SK-N-SH (cell line): Measurements from ENCODE around the gene GALK1. TPM values are rescaled to one million over a fixed set of nuclear protein-coding genes. Genes with fewer than 3 reads are reported as not detected.

ENCODE experiments used
- CTCF ChIA-PET: fragments of 300-600, 350-600 bp; formaldehyde crosslinking; extraction: SDS; loops from one replicate; lab custom pipeline; 2021; lab: Yijun Ruan, JAX
- POLR2A ChIA-PET: fragments of 350-600 bp; sonication (Branson Sonifier 250); formaldehyde crosslinking; extraction: SDS; loops from one replicate; lab custom pipeline; 2020; ENCODE audit warnings: antibody characterized with exemption, inconsistent platforms; lab: Yijun Ruan, JAX
- DNase-seq: peaks from one replicate; pipeline ENCODE4 v3.0.0; 2012
- H2AFZ ChIP-seq: fragments of 200-600 bp; sonication (generic); 2 replicates; pipeline ENCODE4 v1.8.1; 2016; ENCODE audit warnings: antibody characterized with exemption, mild to moderate bottlenecking, low read depth
- H3F3A ChIP-seq: fragments of 200-600 bp; sonication (generic); replicated peaks from 2 replicates; pipeline ENCODE3; 2016; ENCODE audit warnings: antibody characterized with exemption, mild to moderate bottlenecking; ENCODE audit not compliant: insufficient read depth
- H3K27ac ChIP-seq, 2 experiments: fragments of 200-500 bp in 1 of 2; fragments of 200-600 bp in 1 of 2; sonication (Bioruptor generic) in 1 of 2; sonication (generic), shearing (Covaris generic) in 1 of 2; 2 replicates each; pipeline versions ENCODE4 v1.5.1 to v1.6.1; 2014 to 2016; ENCODE audit warnings: low read depth in 2 of 2, inconsistent platforms in 1 of 2, low read length in 1 of 2, mild to moderate bottlenecking in 1 of 2, mixed read lengths in 1 of 2
- H3K27me3 ChIP-seq: fragments of 200-600 bp; sonication (generic), shearing (Covaris generic); 2 replicates; pipeline ENCODE4 v1.6.1; 2016; ENCODE audit warnings: mixed run types; ENCODE audit not compliant: insufficient read depth
- H3K36me3 ChIP-seq, 2 experiments: fragments of 200-500 bp in 1 of 2; fragments of 200-600 bp in 1 of 2; sonication (Bioruptor generic) in 1 of 2; sonication (generic) in 1 of 2; replicated peaks in 1 of 2; 2 replicates each; pipeline versions ENCODE3 to v1.5.1; 2014 to 2016; ENCODE audit warnings: low read length in 1 of 2, mild to moderate bottlenecking in 1 of 2; ENCODE audit not compliant: insufficient read depth in 2 of 2, control insufficient read depth in 1 of 2
- H3K4me1 ChIP-seq, 2 experiments: fragments of 200-500 bp in 1 of 2; fragments of 200-600 bp in 1 of 2; sonication (Bioruptor generic) in 1 of 2; sonication (generic), shearing (Covaris generic) in 1 of 2; 2 replicates each; pipeline versions ENCODE4 v1.5.1 to v1.6.1; 2014 to 2016; ENCODE audit warnings: low read depth in 1 of 2, low read length in 1 of 2, mixed run types in 1 of 2; ENCODE audit not compliant: insufficient read depth in 2 of 2, control insufficient read depth in 1 of 2
- H3K4me2 ChIP-seq: fragments of 200-600 bp; sonication (generic), shearing (Covaris generic); 2 replicates; pipeline ENCODE4 v1.6.1; 2017; ENCODE audit warnings: mixed run types
- H3K4me3 ChIP-seq, 2 experiments: fragments of 200-500 bp in 1 of 2; fragments of 200-600 bp in 1 of 2; sonication (Bioruptor generic) in 1 of 2; sonication (generic), shearing (Covaris generic) in 1 of 2; 2 replicates each; pipeline versions ENCODE4 v1.5.1 to v1.8.1; 2014 to 2016; ENCODE audit warnings: low read depth in 2 of 2, inconsistent platforms in 1 of 2, low read length in 1 of 2, mild to moderate bottlenecking in 1 of 2, mixed read lengths in 1 of 2, moderate library complexity in 1 of 2
- H3K79me2 ChIP-seq: fragments of 200-600 bp; sonication (generic); 2 replicates; pipeline ENCODE4 v1.8.1; 2017; ENCODE audit warnings: mild to moderate bottlenecking; ENCODE audit not compliant: insufficient read depth
- H3K9ac ChIP-seq: fragments of 200-600 bp; sonication (generic); 2 replicates; pipeline ENCODE4 v1.6.1; 2017; ENCODE audit warnings: mixed run types
- H3K9me2 ChIP-seq: fragments of 200-600 bp; sonication (generic); 2 replicates; pipeline ENCODE4 v1.6.1; 2017; ENCODE audit warnings: mixed run types
- H3K9me3 ChIP-seq: fragments of 200-600 bp; sonication (generic); 2 replicates; pipeline ENCODE4 v1.6.1; 2017; ENCODE audit warnings: mixed run types, mild to moderate bottlenecking, moderate library complexity
- H4K20me1 ChIP-seq: fragments of 200-600 bp; sonication (generic); 2 replicates; pipeline ENCODE4 v1.6.1; 2017; ENCODE audit warnings: mild to moderate bottlenecking, mixed run types; ENCODE audit not compliant: insufficient read depth
- CTCF ChIP-seq: fragments of 200-600 bp; sonication (generic); IDR thresholded peaks from 2 replicates; pipeline ENCODE4 v1.6.1; 2017; ENCODE audit warnings: antibody characterized with exemption, mild to moderate bottlenecking, moderate library complexity
- EP300 ChIP-seq, 2 experiments: IDR thresholded peaks; 2 replicates each; pipeline versions ENCODE4 v1.4.0 to v1.6.1; 2012; ENCODE audit warnings: borderline replicate concordance in 1 of 2, low read depth in 1 of 2, low read length in 1 of 2
- EZH2phosphoT487 ChIP-seq: fragments of 200-600 bp; sonication (generic); IDR thresholded peaks from 2 replicates; pipeline ENCODE4 v1.6.1; 2017; ENCODE audit warnings: low read depth, mixed run types, mild to moderate bottlenecking, antibody characterized with exemption, moderate library complexity, borderline replicate concordance
- FOSL2 ChIP-seq: IDR thresholded peaks from 2 replicates; pipeline ENCODE4 v1.4.0; 2012; ENCODE audit warnings: low read depth, mild to moderate bottlenecking, moderate library complexity, borderline replicate concordance
- GABPA ChIP-seq: IDR thresholded peaks from 2 replicates; pipeline ENCODE4 v1.4.0; 2012; ENCODE audit warnings: low read depth, mild to moderate bottlenecking
- IRF3 ChIP-seq: fragments of 150-350 bp; IDR thresholded peaks from 2 replicates; pipeline ENCODE4 v1.6.1; 2016; ENCODE audit warnings: mild to moderate bottlenecking, low read depth, low read length
- MAX ChIP-seq: IDR thresholded peaks from 2 replicates; pipeline ENCODE4 v1.4.0; 2012; ENCODE audit warnings: low read depth
- MXI1 ChIP-seq: IDR thresholded peaks from 2 replicates; pipeline ENCODE4 v1.6.1; 2012; ENCODE audit warnings: mild to moderate bottlenecking, low read depth, low read length, improper control_type of control experiment
- PBX3 ChIP-seq: IDR thresholded peaks from 2 replicates; pipeline ENCODE4; 2012
- POLR2AphosphoS5 ChIP-seq: IDR thresholded peaks from 2 replicates; pipeline ENCODE4 v1.6.1; 2012; ENCODE audit warnings: low read depth, low read length
- RAD21 ChIP-seq: IDR thresholded peaks from 2 replicates; pipeline ENCODE4 v1.6.1; 2012; ENCODE audit warnings: mild to moderate bottlenecking, low read length
- REST ChIP-seq: IDR thresholded peaks from 2 replicates; pipeline ENCODE4 v1.6.1; 2012; ENCODE audit warnings: mild to moderate bottlenecking, low read depth, low read length, moderate library complexity
- RXRA ChIP-seq: IDR thresholded peaks from 2 replicates; pipeline ENCODE4 v1.4.0; 2012; ENCODE audit warnings: low read depth, mild to moderate bottlenecking, borderline replicate concordance
- SIN3A ChIP-seq: IDR thresholded peaks from 2 replicates; pipeline ENCODE4 v1.6.1; 2012; ENCODE audit warnings: low read depth, mild to moderate bottlenecking, low read length, moderate library complexity, borderline replicate concordance
- SMC3 ChIP-seq: IDR thresholded peaks from 2 replicates; pipeline ENCODE4 v1.6.1; 2012; ENCODE audit warnings: low read depth, low read length, improper control_type of control experiment
- TCF12 ChIP-seq: IDR thresholded peaks from 2 replicates; pipeline ENCODE4 v1.4.0; 2012
- USF1 ChIP-seq: IDR thresholded peaks from 2 replicates; pipeline ENCODE4 v1.4.0; 2012; ENCODE audit warnings: low read depth, borderline replicate concordance
- USF2 ChIP-seq: fragments of 150-350 bp; IDR thresholded peaks from 2 replicates; pipeline ENCODE4 v1.6.1; 2017; ENCODE audit warnings: antibody characterized with exemption, low read length, low read depth, borderline replicate concordance
- WGBS: methylation state at CpG from one replicate; pipeline ENCODE4 v1.1.6; 2017; ENCODE audit warnings: low lambda C conversion rate; 5-methylcytosine and 5-hydroxymethylcytosine counted together
- polyA plus RNA-seq, 3 experiments: library from polyadenylated mRNA; depleted of rRNA; stranded (reverse); fragments of >200 nt; gene quantifications; 2 replicates each; pipeline ENCODE4 v1.2.3, GENCODE V29; 2012

Gene GALK1
- polyA plus RNA-seq, 1 of the 3 experiments (the other 2 are of a cell fraction): 36.5 TPM

GRCh38 chr17:75753514-75754377 is 11.2 kb downstream of the GALK1 start:
- peaks cover 13% of the 10 kb centered on the region for H3F3A ChIP-seq
- H3K27me3 ChIP-seq: no peaks in the 10 kb centered on the region
- peak overlapping the region; percentile 52 to 65 for H3K4me3 ChIP-seq
- POLR2A ChIA-PET: interaction anchor here (0.6 to 4.2 kb wide), 11 partner anchors 8 to 142 kb away, joined by 3 to 52 read pairs (median 7); partner anchors contain the start of genes GALK1 and UNK
- H3K36me3 ChIP-seq: no peaks in the 10 kb centered on the region
- H3K9me3 ChIP-seq: no peaks in the 10 kb centered on the region
- H4K20me1 ChIP-seq: no peaks in the 10 kb centered on the region
- H3K4me1 ChIP-seq: peaks cover 0 to 39% of the 10 kb centered on the region in 2 experiments; a peak in 1 of 4 replicates
- peak; percentile 88 for TF ChIP-seq USF2
- peak; percentile 73 for TF ChIP-seq CTCF
- TF ChIP-seq MAX: peak; percentile 96
- TF ChIP-seq REST: 0 out of 2 replicates have a peak, but pooled peaks have one; percentile 33
- no peak for TF ChIP-seq RXRA
- TF ChIP-seq SMC3: peak; percentile 50
- peak; percentile 81 for TF ChIP-seq MXI1
- TF ChIP-seq PBX3: no peak
- TF ChIP-seq RAD21: peak; percentile 49
- peak; percentile 50; the same call in 1 of the 2 replicates for TF ChIP-seq POLR2AphosphoS5
- TF ChIP-seq GABPA: no peak
- TF ChIP-seq EZH2phosphoT487: no peak
- no peak for TF ChIP-seq FOSL2
- peak; percentile 96 for TF ChIP-seq USF1
- peak; percentile 75; the same call in 1 of the 2 replicates for TF ChIP-seq SIN3A
- TF ChIP-seq EP300 (IDR thresholded peaks at IDR 0.05; ENCODE audit: borderline replicate concordance in 1 of 2, low read depth in 1 of 2, low read length in 1 of 2): no peak; a peak in 1 of 4 replicates
- TF ChIP-seq IRF3: no peak
- TF ChIP-seq TCF12: no peak
- TF ChIP-seq, all 33 proteins: peak for 10
- no peaks in the 10 kb centered on the region for H3K9me2 ChIP-seq
- DNase-seq: peak; percentile 98
- no peaks in the 10 kb centered on the region for H3K79me2 ChIP-seq
- H3K9ac ChIP-seq: peak overlapping the region; percentile 46
- CTCF ChIA-PET: interaction anchor here (0.6 to 31.4 kb wide), 82 partner anchors 9 to 431 kb away, joined by 3 to 1370 read pairs (median 5); partner anchors contain the start of genes GALK1, ITGB4, MRPL38 and RECQL5
- peak overlapping the region in 1 of 2 experiments; percentile 35; a peak in 1 of 4 replicates for H3K27ac ChIP-seq
- peak overlapping the region; percentile 85 for H3K4me2 ChIP-seq
- H2AFZ ChIP-seq: peak overlapping the region; percentile 93
- WGBS: 56% methylated on average over 13 of the region's 76 CpGs
